Panc1 (cell line): Measurements from ENCODE around the gene KCNAB1. TPM values are rescaled to one million over a fixed set of nuclear protein-coding genes. Genes with fewer than 3 reads are reported as not detected.

ENCODE experiments used
- ATAC-seq: fragments of 200-7000 bp; cut with Tn5 transposase; 2 replicates; pipeline ENCODE4 v1.9.1; 2020; ENCODE audit warnings: mild to moderate bottlenecking, moderate library complexity
- BruUV-seq: library from RNA; stranded (reverse); fragments of 400-500 nt; replicated peaks from 2 replicates; lab custom pipeline; 2021; lab: Mats Ljungman, UMichigan
- CTCF ChIA-PET: fragments of 300-600 bp; sonication (Branson Sonifier 250); formaldehyde crosslinking; loops from one replicate; lab custom pipeline; 2022; ENCODE audit warnings: antibody characterized with exemption; lab: Charles Lee
- POLR2A ChIA-PET: fragments of 300-600 bp; sonication (Branson Sonifier 250); formaldehyde crosslinking; loops from one replicate; lab custom pipeline; 2022; ENCODE audit warnings: antibody characterized with exemption; lab: Charles Lee
- DNase-seq: peaks from one replicate; pipeline ENCODE4 v3.0.0-alpha.2; 2010; ENCODE audit warnings: low read depth, low spot score
- H3K27ac ChIP-seq: 2 replicates; pipeline ENCODE4 v1.5.1; 2011; ENCODE audit warnings: mild to moderate bottlenecking, low read length, inconsistent platforms
- H3K27me3 ChIP-seq: fragments of 200-500 bp; sonication (Bioruptor generic); 2 replicates; pipeline ENCODE4 v1.6.0; 2014; ENCODE audit warnings: low read length, inconsistent platforms; ENCODE audit not compliant: control insufficient read depth, insufficient read depth
- H3K36me3 ChIP-seq: fragments of 200-500 bp; sonication (Bioruptor generic); 2 replicates; pipeline ENCODE4 v1.5.1; 2014; ENCODE audit warnings: inconsistent platforms, mild to moderate bottlenecking, low read length, moderate library complexity; ENCODE audit not compliant: control insufficient read depth, insufficient read depth
- H3K4me1 ChIP-seq: 2 replicates; pipeline ENCODE4 v1.5.1; 2011; ENCODE audit warnings: inconsistent platforms, mild to moderate bottlenecking, low read length, moderate library complexity; ENCODE audit not compliant: control insufficient read depth, insufficient read depth
- H3K4me3 ChIP-seq, 2 experiments: 2 replicates each; pipeline ENCODE4 v1.5.1; 2011 to 2012; ENCODE audit warnings: low read depth in 2 of 2, low read length in 2 of 2, mild to moderate bottlenecking in 2 of 2, inconsistent platforms in 1 of 2, moderate library complexity in 1 of 2
- H3K9me3 ChIP-seq: fragments of 200-500 bp; sonication (Bioruptor generic); 2 replicates; pipeline ENCODE4 v1.5.1; 2014; ENCODE audit warnings: low read depth, mild to moderate bottlenecking, inconsistent platforms, low read length, moderate library complexity; ENCODE audit not compliant: control insufficient read depth, insufficient read depth
- POLR2AphosphoS5 ChIP-seq: IDR thresholded peaks from 2 replicates; pipeline ENCODE4 v1.6.1; 2012; ENCODE audit warnings: mild to moderate bottlenecking, low read depth, low read length, moderate library complexity
- SIN3A ChIP-seq: IDR thresholded peaks from 2 replicates; pipeline ENCODE4 v1.6.1; 2012; ENCODE audit warnings: low read depth, mild to moderate bottlenecking, low read length, moderate library complexity, borderline replicate concordance; ENCODE audit not compliant: insufficient read depth
- TCF7L2 ChIP-seq: IDR thresholded peaks from 2 replicates; pipeline ENCODE4 v1.6.1; 2011; ENCODE audit warnings: mild to moderate bottlenecking, low read depth, low read length, inconsistent platforms
- in situ Hi-C: cut with HindIII; loops from 2 replicates; pipeline ENCODE4 v1.10.0; 2016; ENCODE audit warnings: low sequenced_read_pairs, low pct_unique_long_range_greater_than_20kb
- intact Hi-C: fragments of 100-400 bp; cut with micrococcal nuclease; formaldehyde crosslinking; loops from one replicate; pipeline ENCODE4 v1.10.0; 2022; ENCODE audit not compliant: unreplicated experiment
- total RNA-seq: library from RNA; stranded (reverse); gene quantifications from one replicate; pipeline ENCODE4 v1.2.1, GENCODE V29; 2021; ENCODE audit not compliant: unreplicated experiment
- TF ChIP-seq, protein P1 (sequence below), 2 experiments: IDR thresholded peaks; 2 replicates each; pipeline ENCODE4 v1.6.1; 2011 to 2012; ENCODE audit warnings: low read depth in 2 of 2, control low read depth in 1 of 2, low read length in 1 of 2, mild to moderate bottlenecking in 1 of 2, moderate library complexity in 1 of 2; ENCODE audit not compliant: insufficient read depth in 1 of 2
- TF ChIP-seq, protein P2 (sequence below): fragments of 450-650 bp; IDR thresholded peaks from 2 replicates; pipeline ENCODE4 v1.5.1; 2017; ENCODE audit warnings: mild to moderate bottlenecking

The KCNAB1 gene
- total RNA-seq, 1 experiment from 2014 or later, result not detected

DNA sequence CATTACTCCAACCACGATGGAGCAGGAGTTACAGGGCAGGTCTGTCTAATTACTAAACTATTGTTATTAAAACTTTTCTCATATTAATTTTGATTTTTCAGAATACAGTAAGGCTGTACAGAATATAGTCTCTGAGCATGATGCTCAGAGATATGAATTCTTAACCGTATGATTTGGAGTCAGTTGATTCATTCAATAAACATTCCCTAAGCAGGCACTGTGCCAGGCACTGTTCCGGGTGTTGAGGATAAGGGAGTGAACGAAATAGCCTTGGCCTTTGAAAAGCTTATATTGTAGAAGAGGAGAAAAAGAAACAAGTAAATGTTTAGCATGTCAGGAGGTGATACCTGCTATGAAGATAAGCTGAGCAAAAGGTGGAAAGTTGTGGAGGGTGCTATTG lies 187.3 kb downstream of the KCNAB1 start:
- in situ Hi-C loops (no loop called here), intact Hi-C loops (no loop called here)
- no peak for DNase-seq
- no peak overlapping the region for H3K4me3 ChIP-seq
- TF ChIP-seq TCF7L2, result no peak
- no peak for TF ChIP-seq SIN3A
- no peak for TF ChIP-seq POLR2AphosphoS5
- TF ChIP-seq, protein P1, sequence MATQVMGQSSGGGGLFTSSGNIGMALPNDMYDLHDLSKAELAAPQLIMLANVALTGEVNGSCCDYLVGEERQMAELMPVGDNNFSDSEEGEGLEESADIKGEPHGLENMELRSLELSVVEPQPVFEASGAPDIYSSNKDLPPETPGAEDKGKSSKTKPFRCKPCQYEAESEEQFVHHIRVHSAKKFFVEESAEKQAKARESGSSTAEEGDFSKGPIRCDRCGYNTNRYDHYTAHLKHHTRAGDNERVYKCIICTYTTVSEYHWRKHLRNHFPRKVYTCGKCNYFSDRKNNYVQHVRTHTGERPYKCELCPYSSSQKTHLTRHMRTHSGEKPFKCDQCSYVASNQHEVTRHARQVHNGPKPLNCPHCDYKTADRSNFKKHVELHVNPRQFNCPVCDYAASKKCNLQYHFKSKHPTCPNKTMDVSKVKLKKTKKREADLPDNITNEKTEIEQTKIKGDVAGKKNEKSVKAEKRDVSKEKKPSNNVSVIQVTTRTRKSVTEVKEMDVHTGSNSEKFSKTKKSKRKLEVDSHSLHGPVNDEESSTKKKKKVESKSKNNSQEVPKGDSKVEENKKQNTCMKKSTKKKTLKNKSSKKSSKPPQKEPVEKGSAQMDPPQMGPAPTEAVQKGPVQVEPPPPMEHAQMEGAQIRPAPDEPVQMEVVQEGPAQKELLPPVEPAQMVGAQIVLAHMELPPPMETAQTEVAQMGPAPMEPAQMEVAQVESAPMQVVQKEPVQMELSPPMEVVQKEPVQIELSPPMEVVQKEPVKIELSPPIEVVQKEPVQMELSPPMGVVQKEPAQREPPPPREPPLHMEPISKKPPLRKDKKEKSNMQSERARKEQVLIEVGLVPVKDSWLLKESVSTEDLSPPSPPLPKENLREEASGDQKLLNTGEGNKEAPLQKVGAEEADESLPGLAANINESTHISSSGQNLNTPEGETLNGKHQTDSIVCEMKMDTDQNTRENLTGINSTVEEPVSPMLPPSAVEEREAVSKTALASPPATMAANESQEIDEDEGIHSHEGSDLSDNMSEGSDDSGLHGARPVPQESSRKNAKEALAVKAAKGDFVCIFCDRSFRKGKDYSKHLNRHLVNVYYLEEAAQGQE (IDR thresholded peaks at IDR 0.05; ENCODE audit: insufficient read depth in 1 of 2, low read depth in 2 of 2, low read length in 1 of 2), result no peak
- TF ChIP-seq, protein P2, sequence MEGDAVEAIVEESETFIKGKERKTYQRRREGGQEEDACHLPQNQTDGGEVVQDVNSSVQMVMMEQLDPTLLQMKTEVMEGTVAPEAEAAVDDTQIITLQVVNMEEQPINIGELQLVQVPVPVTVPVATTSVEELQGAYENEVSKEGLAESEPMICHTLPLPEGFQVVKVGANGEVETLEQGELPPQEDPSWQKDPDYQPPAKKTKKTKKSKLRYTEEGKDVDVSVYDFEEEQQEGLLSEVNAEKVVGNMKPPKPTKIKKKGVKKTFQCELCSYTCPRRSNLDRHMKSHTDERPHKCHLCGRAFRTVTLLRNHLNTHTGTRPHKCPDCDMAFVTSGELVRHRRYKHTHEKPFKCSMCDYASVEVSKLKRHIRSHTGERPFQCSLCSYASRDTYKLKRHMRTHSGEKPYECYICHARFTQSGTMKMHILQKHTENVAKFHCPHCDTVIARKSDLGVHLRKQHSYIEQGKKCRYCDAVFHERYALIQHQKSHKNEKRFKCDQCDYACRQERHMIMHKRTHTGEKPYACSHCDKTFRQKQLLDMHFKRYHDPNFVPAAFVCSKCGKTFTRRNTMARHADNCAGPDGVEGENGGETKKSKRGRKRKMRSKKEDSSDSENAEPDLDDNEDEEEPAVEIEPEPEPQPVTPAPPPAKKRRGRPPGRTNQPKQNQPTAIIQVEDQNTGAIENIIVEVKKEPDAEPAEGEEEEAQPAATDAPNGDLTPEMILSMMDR, result no peak
- no peak for ATAC-seq
- H3K4me1 ChIP-seq, result no peaks in the 10 kb centered on the region
- no peaks in the 10 kb centered on the region for H3K36me3 ChIP-seq
- ChIA-PET CTCF (no interaction called here), POLR2A (interaction anchor here (0.6 kb wide), 1 partner anchor 1366 kb away, joined by 3 read pairs; no protein-coding TSS in a partner anchor)
- no peaks in the 10 kb centered on the region; the same call in none of the 2 replicates for H3K27me3 ChIP-seq
- no peak overlapping the region for H3K27ac ChIP-seq
- BruUV-seq, result no TSS peak
- H3K9me3 ChIP-seq, result no peaks in the 10 kb centered on the region

DNA sequence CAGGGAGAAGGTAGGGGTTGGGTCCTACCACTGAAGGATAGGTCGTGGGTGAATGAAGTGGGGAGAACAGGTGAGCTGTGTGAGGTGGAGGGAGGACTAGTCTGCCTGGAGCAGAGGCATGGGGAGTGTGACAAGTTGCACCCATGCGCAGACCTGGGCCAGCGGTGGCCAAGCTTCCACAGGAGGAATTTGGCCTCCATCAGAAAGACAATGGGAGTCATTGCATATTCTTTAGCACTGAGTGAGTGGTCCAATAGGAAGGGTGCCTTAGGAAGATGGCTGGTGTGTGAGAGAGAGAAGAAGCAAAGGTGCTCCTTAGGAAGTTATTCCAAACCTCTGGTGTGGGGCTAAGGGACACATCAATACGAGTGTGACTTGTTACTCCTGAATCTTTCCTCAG lies 191.1 kb downstream of the KCNAB1 start:
- no peak overlapping the region for H3K27ac ChIP-seq
- TF ChIP-seq, protein P1 (IDR thresholded peaks at IDR 0.05; ENCODE audit: insufficient read depth in 1 of 2, low read depth in 2 of 2, low read length in 1 of 2), result no peak
- TF ChIP-seq, protein P2, result no peak
- TF ChIP-seq TCF7L2 (no peak), SIN3A (no peak), POLR2AphosphoS5 (no peak)
- DNase-seq (no peak), ATAC-seq (no peak)
- H3K4me3 ChIP-seq, result no peak overlapping the region
- no peaks in the 10 kb centered on the region; the same call in 1 of the 2 replicates for H3K27me3 ChIP-seq
- in situ Hi-C loops (no loop called here), intact Hi-C loops (no loop called here)
- no peaks in the 10 kb centered on the region for H3K9me3 ChIP-seq
- H3K36me3 ChIP-seq, result no peaks in the 10 kb centered on the region
- ChIA-PET CTCF (no interaction called here), POLR2A (interaction anchor here (0.6 kb wide), 1 partner anchor 371 kb away, joined by 14 read pairs; no protein-coding TSS in a partner anchor)
- no peaks in the 10 kb centered on the region for H3K4me1 ChIP-seq
- no TSS peak for BruUV-seq
